Dendritic cell treated with granulocyte-macrophage colony-stimulating factor and Interleukin-4, amounts not matched to agents 40 ng/mL and 50 ng/mL, for 4 days (primary cell): ENCODE data around the gene RPL38.

Experiments used
- H3K27ac Mint-ChIP-seq: one replicate; pipeline ENCODE4 v1.8.0; 2022; ENCODE audit warnings: mild to moderate bottlenecking, mixed read lengths
- H3K27me3 Mint-ChIP-seq: one replicate; pipeline ENCODE4 v1.8.0; 2022; ENCODE audit warnings: mild to moderate bottlenecking, mixed read lengths
- H3K36me3 Mint-ChIP-seq: one replicate; pipeline ENCODE4 v1.8.0; 2022; ENCODE audit warnings: low read depth, mixed read lengths
- H3K4me1 Mint-ChIP-seq: one replicate; pipeline ENCODE4 v1.8.0; 2022; ENCODE audit warnings: low read depth, mixed read lengths
- H3K4me3 Mint-ChIP-seq: one replicate; pipeline ENCODE4 v1.8.0; 2022; ENCODE audit warnings: mild to moderate bottlenecking, moderate library complexity, mixed read lengths
- H3K9me3 Mint-ChIP-seq: one replicate; pipeline ENCODE4 v1.8.0; 2022; ENCODE audit warnings: mixed read lengths
- intact Hi-C: fragments of 100-400 bp; cut with micrococcal nuclease; formaldehyde crosslinking; loops from one replicate; pipeline ENCODE4 v1.15.0; 2022

Gene RPL38

GRCh38 chr17:74192950-74193781 is 10.3 kb upstream of the RPL38 start:
- H3K27me3 Mint-ChIP-seq: peaks cover 22% of the 10 kb centered on the region

GRCh38 chr17:74194682-74195081 is 8.8 kb upstream of the RPL38 start:
- H3K36me3 Mint-ChIP-seq: no peaks in the 10 kb centered on the region
- H3K9me3 Mint-ChIP-seq: no peaks in the 10 kb centered on the region
- intact Hi-C loops: no loop called here
- H3K4me3 Mint-ChIP-seq: no peak overlapping the region
- H3K27ac Mint-ChIP-seq: no peak overlapping the region
- peaks cover 26% of the 10 kb centered on the region for H3K27me3 Mint-ChIP-seq
- H3K4me1 Mint-ChIP-seq: peaks cover 42% of the 10 kb centered on the region

More at GRCh38 chr17:74192950-74193781, 10.3 kb upstream of the RPL38 start:
- H3K36me3 Mint-ChIP-seq: no peaks in the 10 kb centered on the region
- H3K4me3 Mint-ChIP-seq: peak overlapping the region; percentile 30
- intact Hi-C loops: no loop called here
- peak overlapping the region; percentile 78 for H3K27ac Mint-ChIP-seq
- H3K4me1 Mint-ChIP-seq: peaks cover 32% of the 10 kb centered on the region
- H3K9me3 Mint-ChIP-seq: no peaks in the 10 kb centered on the region

GRCh38 chr17:74196541-74197317 is 6.7 kb upstream of the RPL38 start:
- no peaks in the 10 kb centered on the region for H3K36me3 Mint-ChIP-seq
- H3K27ac Mint-ChIP-seq: no peak overlapping the region
- intact Hi-C loops: no loop called here
- H3K9me3 Mint-ChIP-seq: no peaks in the 10 kb centered on the region
- peaks cover 43% of the 10 kb centered on the region for H3K4me1 Mint-ChIP-seq
- H3K4me3 Mint-ChIP-seq: no peak overlapping the region
- peaks cover 45% of the 10 kb centered on the region for H3K27me3 Mint-ChIP-seq

GRCh38 chr17:74197801-74198200 is 5.7 kb upstream of the RPL38 start:
- intact Hi-C loops: no loop called here
- Mint-ChIP-seq H3K27me3 (peaks cover 54% of the 10 kb centered on the region), H3K9me3 (no peaks in the 10 kb centered on the region), H3K27ac (no peak overlapping the region), H3K4me3 (no peak overlapping the region), H3K4me1 (peaks cover 40% of the 10 kb centered on the region), H3K36me3 (no peaks in the 10 kb centered on the region)

DNA sequence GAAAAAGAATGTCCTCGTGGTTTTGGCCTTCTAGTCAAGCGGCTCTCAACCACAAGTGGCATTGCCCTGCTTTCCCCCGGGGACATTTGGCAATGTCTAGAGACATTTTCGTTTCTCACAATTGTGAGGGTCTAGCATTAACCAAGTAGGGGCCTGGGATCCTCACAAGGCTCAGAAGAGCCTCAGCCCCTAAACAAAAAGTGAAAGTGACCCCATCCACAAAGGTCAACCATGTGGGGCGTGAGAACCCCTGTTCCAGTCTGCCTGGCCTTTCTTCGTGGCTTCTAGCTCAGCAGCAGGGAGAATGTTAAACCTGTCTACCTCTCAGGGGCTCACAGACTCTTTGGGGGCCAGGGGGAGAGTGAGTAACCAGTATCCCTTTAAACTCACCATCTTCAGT is 4.8 kb upstream of the RPL38 start:
- no peak overlapping the region for H3K27ac Mint-ChIP-seq
- no peaks in the 10 kb centered on the region for H3K9me3 Mint-ChIP-seq
- peaks cover 39% of the 10 kb centered on the region for H3K4me1 Mint-ChIP-seq
- peaks cover 57% of the 10 kb centered on the region for H3K27me3 Mint-ChIP-seq
- no peak overlapping the region for H3K4me3 Mint-ChIP-seq
- peaks cover 4% of the 10 kb centered on the region for H3K36me3 Mint-ChIP-seq
- intact Hi-C loops: no loop called here

DNA sequence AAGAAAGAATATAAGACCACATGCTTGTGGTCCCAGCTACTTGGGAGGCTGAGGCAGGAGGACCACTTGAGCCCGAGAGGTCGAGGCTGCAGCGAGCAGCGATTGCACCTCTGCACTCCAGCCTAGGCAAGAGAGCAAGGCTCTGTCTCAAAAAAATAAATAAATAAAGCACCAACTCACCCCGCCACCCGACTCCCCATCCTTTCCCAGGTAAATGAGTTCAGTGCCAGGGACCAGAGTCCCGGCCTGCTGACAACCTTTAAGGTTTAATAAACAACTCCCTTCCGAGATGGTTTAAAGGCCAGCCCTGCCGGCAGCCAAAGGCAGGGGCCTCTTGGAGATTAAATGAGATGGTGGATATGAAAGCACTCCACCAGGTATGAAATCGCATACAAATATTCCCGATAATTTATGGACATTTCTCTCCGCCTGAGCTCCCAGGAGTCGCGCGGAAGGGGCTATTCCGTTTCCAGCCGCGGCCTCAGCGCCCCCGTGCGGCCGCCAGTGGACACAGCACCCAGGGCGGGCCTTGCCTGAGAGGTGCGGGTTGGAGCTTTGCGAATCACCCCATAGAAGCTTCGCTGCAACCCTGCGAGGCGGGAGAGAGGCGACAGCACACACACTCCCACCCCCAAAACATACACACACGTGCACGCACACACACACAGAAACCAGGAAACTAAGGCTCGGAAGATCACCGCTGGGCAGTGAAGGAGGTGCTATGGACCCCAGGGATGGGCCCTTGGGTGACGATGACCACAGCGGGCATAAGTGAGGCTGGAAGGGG is 4.0 kb upstream of the RPL38 start:
- Mint-ChIP-seq H3K27ac (peak overlapping the region; percentile 59), H3K36me3 (peaks cover 10% of the 10 kb centered on the region), H3K4me3 (no peak overlapping the region), H3K9me3 (no peaks in the 10 kb centered on the region), H3K27me3 (peaks cover 55% of the 10 kb centered on the region), H3K4me1 (peaks cover 30% of the 10 kb centered on the region)
- intact Hi-C loops: loop anchor here (2.0 kb wide), 1 partner anchor 109 kb away; no protein-coding TSS in a partner anchor

- Mint-ChIP-seq H3K4me3 (no peak overlapping the region), H3K4me1 (peaks cover 29% of the 10 kb centered on the region), H3K27me3 (peaks cover 53% of the 10 kb centered on the region), H3K9me3 (no peaks in the 10 kb centered on the region), H3K36me3 (peaks cover 15% of the 10 kb centered on the region), H3K27ac (peak overlapping the region; percentile 59)
- intact Hi-C loops: loop anchor here (2.0 kb wide), 1 partner anchor 109 kb away; no protein-coding TSS in a partner anchor
Observed at GRCh38 chr17:74200112-74200511, 3.4 kb upstream of the RPL38 start.

DNA sequence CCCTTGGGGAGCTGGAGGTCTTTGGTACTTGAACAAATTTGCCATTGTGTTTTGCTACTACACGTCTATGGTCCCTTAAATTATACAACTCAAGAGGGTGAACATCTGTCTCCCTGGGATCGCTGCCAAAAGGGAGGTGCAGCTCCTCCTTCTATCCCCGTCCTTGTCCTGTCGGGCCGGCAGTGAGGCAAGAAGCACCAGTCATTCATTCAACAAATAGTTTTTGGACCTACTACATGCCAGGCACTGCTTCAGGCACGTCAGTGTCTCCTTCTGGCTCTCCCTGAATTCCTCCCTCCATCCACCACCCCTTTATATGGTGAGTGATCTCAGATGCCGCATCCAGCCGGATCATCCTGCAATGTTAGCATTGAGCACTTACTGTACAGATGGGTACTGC is 2.2 kb upstream of the RPL38 start:
- no peak overlapping the region for H3K27ac Mint-ChIP-seq
- no peak overlapping the region for H3K4me3 Mint-ChIP-seq
- peaks cover 45% of the 10 kb centered on the region for H3K27me3 Mint-ChIP-seq
- H3K36me3 Mint-ChIP-seq: peaks cover 26% of the 10 kb centered on the region
- H3K9me3 Mint-ChIP-seq: no peaks in the 10 kb centered on the region
- intact Hi-C loops: loop anchor here (2.0 kb wide), 1 partner anchor 110 kb away; no protein-coding TSS in a partner anchor
- H3K4me1 Mint-ChIP-seq: peaks cover 40% of the 10 kb centered on the region

GRCh38 chr17:74201948-74202347 is 1.5 kb upstream of the RPL38 start:
- H3K27me3 Mint-ChIP-seq: peaks cover 43% of the 10 kb centered on the region
- no peak overlapping the region for H3K4me3 Mint-ChIP-seq
- peaks cover 33% of the 10 kb centered on the region for H3K36me3 Mint-ChIP-seq
- H3K27ac Mint-ChIP-seq: no peak overlapping the region
- H3K9me3 Mint-ChIP-seq: no peaks in the 10 kb centered on the region
- H3K4me1 Mint-ChIP-seq: peaks cover 43% of the 10 kb centered on the region
- intact Hi-C loops: loop anchor here (2.0 kb wide), 1 partner anchor 111 kb away; no protein-coding TSS in a partner anchor

- Mint-ChIP-seq H3K27me3 (peaks cover 38% of the 10 kb centered on the region), H3K4me1 (peaks cover 46% of the 10 kb centered on the region), H3K27ac (peak overlapping the region; percentile 90), H3K9me3 (no peaks in the 10 kb centered on the region), H3K36me3 (peaks cover 42% of the 10 kb centered on the region), H3K4me3 (peak overlapping the region; percentile 26)
- intact Hi-C loops: no loop called here
Observed at GRCh38 chr17:74202938-74203337, 540 bp upstream of the RPL38 start.

- peaks cover 53% of the 10 kb centered on the region for H3K4me1 Mint-ChIP-seq
- H3K27me3 Mint-ChIP-seq: peaks cover 34% of the 10 kb centered on the region
- no peaks in the 10 kb centered on the region for H3K9me3 Mint-ChIP-seq
- peak overlapping the region; percentile 93 for H3K4me3 Mint-ChIP-seq
- intact Hi-C loops: no loop called here
- peak overlapping the region; percentile 90 for H3K27ac Mint-ChIP-seq
- peaks cover 58% of the 10 kb centered on the region for H3K36me3 Mint-ChIP-seq
Observed at GRCh38 chr17:74204474-74204873, 996 bp downstream of the RPL38 start.

GRCh38 chr17:74205274-74205673 is 1.8 kb downstream of the RPL38 start:
- intact Hi-C loops: no loop called here
- H3K4me3 Mint-ChIP-seq: no peak overlapping the region
- peaks cover 51% of the 10 kb centered on the region for H3K4me1 Mint-ChIP-seq

GRCh38 chr17:74206332-74206818 is 2.9 kb downstream of the RPL38 start:
- Mint-ChIP-seq H3K4me1 (peaks cover 62% of the 10 kb centered on the region), H3K27ac (no peak overlapping the region)

More at GRCh38 chr17:74205274-74205673, 1.8 kb downstream of the RPL38 start:
- peaks cover 26% of the 10 kb centered on the region for H3K27me3 Mint-ChIP-seq
- H3K27ac Mint-ChIP-seq: peak overlapping the region; percentile 45
- peaks cover 66% of the 10 kb centered on the region for H3K36me3 Mint-ChIP-seq
- no peaks in the 10 kb centered on the region for H3K9me3 Mint-ChIP-seq

More at GRCh38 chr17:74206332-74206818, 2.9 kb downstream of the RPL38 start:
- intact Hi-C loops: no loop called here
- H3K27me3 Mint-ChIP-seq: peaks cover 15% of the 10 kb centered on the region
- H3K4me3 Mint-ChIP-seq: no peak overlapping the region
- H3K9me3 Mint-ChIP-seq: no peaks in the 10 kb centered on the region
- peaks cover 77% of the 10 kb centered on the region for H3K36me3 Mint-ChIP-seq
